Breast epithelium (tissue), 4 donors: ENCODE data around the gene ALOX5AP. TPM values are rescaled to one million over a fixed set of nuclear protein-coding genes. Genes with fewer than 3 reads are reported as not detected.

Experiments used
- DNase-seq, 2 donors: peaks; one replicate each; pipeline ENCODE4 v3.0.0-alpha.2; 2019; ENCODE audit warnings: low spot score in 2 of 2
- H3K27ac ChIP-seq, 2 donors: fragments of 200-600 bp; sonication (generic) in 1 of 2; one replicate each; pipeline ENCODE4 v1.5.1; 2016 to 2019; ENCODE audit warnings: mild to moderate bottlenecking in 1 of 2
- H3K27me3 ChIP-seq, 2 donors: fragments of 200-600 bp; sonication (generic) in 1 of 2; one replicate each; pipeline versions ENCODE4 v1.5.1 to v1.6.0; 2017 to 2019; ENCODE audit warnings: control low read depth in 1 of 2, mild to moderate bottlenecking in 1 of 2
- H3K36me3 ChIP-seq: fragments of 200-600 bp; one replicate; pipeline ENCODE4 v1.5.1; 2019
- H3K4me1 ChIP-seq, 2 donors: fragments of 200-600 bp; sonication (generic); one replicate each; pipeline ENCODE4 v1.5.1; 2016 to 2019; ENCODE audit warnings: control low read depth in 1 of 2
- H3K4me3 ChIP-seq, 3 donors: fragments of 200-600 bp; sonication (generic); 1 replicate in 2 of 3; 2 replicates in 1 of 3; pipeline ENCODE4 v1.5.1; 2016 to 2019; ENCODE audit warnings: mild to moderate bottlenecking in 3 of 3, moderate library complexity in 2 of 3
- H3K9me3 ChIP-seq, 2 donors: fragments of 200-600 bp; sonication (generic) in 1 of 2; one replicate each; pipeline ENCODE4 v1.5.1; 2016 to 2019; ENCODE audit warnings: control low read depth in 1 of 2
- CTCF ChIP-seq, 3 donors: fragments of 450-650 bp; IDR thresholded peaks; one replicate each; pipeline ENCODE4 v1.5.1; 2016 to 2017; ENCODE audit warnings: antibody characterized with exemption in 3 of 3, mild to moderate bottlenecking in 3 of 3, moderate library complexity in 3 of 3
- POLR2A ChIP-seq: fragments of 450-650 bp; IDR thresholded peaks from one replicate; pipeline ENCODE4 v1.6.1; 2016; ENCODE audit warnings: antibody characterized with exemption, mild to moderate bottlenecking, moderate library complexity
- POLR2AphosphoS5 ChIP-seq, 3 donors: sonication (generic); formaldehyde crosslinking; IDR thresholded peaks; one replicate each; pipeline ENCODE4 v1.6.1; 2017; ENCODE audit warnings: antibody characterized with exemption in 3 of 3
- intact Hi-C: fragments of 100-400 bp; cut with DNase I; formaldehyde crosslinking; loops from one replicate; pipeline ENCODE4 v1.15.1; 2023; ENCODE audit warnings: low total_unique reads
- total RNA-seq, 3 donors: library from RNA; depleted of rRNA; stranded (reverse); fragments of >200 nt; gene quantifications; one replicate each; pipeline ENCODE4 v1.1.0, GENCODE V29; 2016

The ALOX5AP gene
- total RNA-seq, 3 donors from 2014 or later: 32.1 to 47.4 (median 37.9) TPM

- intact Hi-C loops: no loop called here
- no peaks in the 10 kb centered on the region for H3K36me3 ChIP-seq
- no peak overlapping the region for H3K4me3 ChIP-seq
- DNase-seq: no peak
- H3K27ac ChIP-seq: no peak overlapping the region
- no peaks in the 10 kb centered on the region for H3K9me3 ChIP-seq
- TF ChIP-seq POLR2A: no peak
- H3K27me3 ChIP-seq: no peaks in the 10 kb centered on the region
- no peaks in the 10 kb centered on the region for H3K4me1 ChIP-seq
Observed at GRCh38 chr13:30730526-30730925, 4.8 kb upstream of the ALOX5AP start.

GRCh38 chr13:30731361-30732045 is 3.8 kb upstream of the ALOX5AP start:
- DNase-seq: no peak
- H3K27me3 ChIP-seq: no peaks in the 10 kb centered on the region
- H3K27ac ChIP-seq: no peak overlapping the region
- no peaks in the 10 kb centered on the region for H3K36me3 ChIP-seq
- H3K4me3 ChIP-seq: no peak overlapping the region
- H3K4me1 ChIP-seq: no peaks in the 10 kb centered on the region
- intact Hi-C loops: no loop called here
- TF ChIP-seq POLR2AphosphoS5 (IDR thresholded peaks at IDR 0.05) (no peak), POLR2A (no peak), CTCF (IDR thresholded peaks at IDR 0.05) (no peak)
- no peaks in the 10 kb centered on the region for H3K9me3 ChIP-seq

- Histone ChIP-seq H3K9me3 (no peaks in the 10 kb centered on the region), H3K27me3 (no peaks in the 10 kb centered on the region), H3K4me3 (no peak overlapping the region), H3K4me1 (no peaks in the 10 kb centered on the region), H3K36me3 (no peaks in the 10 kb centered on the region), H3K27ac (no peak overlapping the region)
- TF ChIP-seq POLR2AphosphoS5 (IDR thresholded peaks at IDR 0.05): no peak
- no peak for DNase-seq
- intact Hi-C loops: no loop called here
Observed at GRCh38 chr13:30732046-30732390, 3.3 kb upstream of the ALOX5AP start.

GRCh38 chr13:30734439-30734838 is 904 bp upstream of the ALOX5AP start:
- Histone ChIP-seq H3K4me3 (no peak overlapping the region), H3K36me3 (no peaks in the 10 kb centered on the region), H3K27ac (no peak overlapping the region), H3K4me1 (no peaks in the 10 kb centered on the region), H3K9me3 (no peaks in the 10 kb centered on the region), H3K27me3 (no peaks in the 10 kb centered on the region)
- TF ChIP-seq POLR2AphosphoS5 (IDR thresholded peaks at IDR 0.05) (no peak), CTCF (IDR thresholded peaks at IDR 0.05) (no peak), POLR2A (no peak)
- no peak for DNase-seq
- intact Hi-C loops: no loop called here

- intact Hi-C loops: no loop called here
- Histone ChIP-seq H3K4me1 (no peaks in the 10 kb centered on the region), H3K27me3 (no peaks in the 10 kb centered on the region), H3K9me3 (no peaks in the 10 kb centered on the region), H3K27ac (no peak overlapping the region), H3K36me3 (no peaks in the 10 kb centered on the region), H3K4me3 (peak overlapping the region in 2 of 3 donors; percentile 1 to 34)
- no peak for DNase-seq
- TF ChIP-seq CTCF (IDR thresholded peaks at IDR 0.05) (no peak), POLR2A (no peak), POLR2AphosphoS5 (IDR thresholded peaks at IDR 0.05) (no peak)
Observed at GRCh38 chr13:30735872-30736175, 481 bp downstream of the ALOX5AP start.

- TF ChIP-seq CTCF (IDR thresholded peaks at IDR 0.05) (no peak), POLR2AphosphoS5 (IDR thresholded peaks at IDR 0.05) (no peak), POLR2A (no peak)
- Histone ChIP-seq H3K9me3 (no peaks in the 10 kb centered on the region), H3K27me3 (no peaks in the 10 kb centered on the region), H3K4me1 (no peaks in the 10 kb centered on the region), H3K27ac (no peak overlapping the region), H3K4me3 (peak overlapping the region in 2 of 3 donors; percentile 2 to 34), H3K36me3 (no peaks in the 10 kb centered on the region)
- intact Hi-C loops: no loop called here
- DNase-seq: no peak
Observed at GRCh38 chr13:30736461-30737320, 1.3 kb downstream of the ALOX5AP start.
